Measurements from ENCODE around the gene PHF21B. TPM values are rescaled to one million over a fixed set of nuclear protein-coding genes. Genes with fewer than 3 reads are reported as not detected.

Gene PHF21B
- total RNA-seq, 1 donor from 2014 or later, result 6.7 TPM

- H3K9me3 Mint-ChIP-seq, result peaks cover 7% of the 10 kb centered on the region
- peaks cover 7% of the 10 kb centered on the region for H3K27me3 Mint-ChIP-seq (ENCODE audit: insufficient read depth, low read depth)
These were observed 23.3 kb upstream of the PHF21B start for GRCh38 chr22:45033136-45033535.

GRCh38 chr22:45031629-45032403, 22.0 kb upstream of the PHF21B start:
- H3K9me3 ChIP-seq (ENCODE audit: low read depth), result no peaks in the 10 kb centered on the region
- H3K27me3 ChIP-seq, result no peaks in the 10 kb centered on the region
- Mint-ChIP-seq H3K36me3 (no peaks in the 10 kb centered on the region), H3K9me3 (no peaks in the 10 kb centered on the region), H3K4me3 (no peak overlapping the region), H3K27ac (no peak overlapping the region), H3K27me3 (ENCODE audit: insufficient read depth, low read depth) (peaks cover 7% of the 10 kb centered on the region), H3K4me1 (peaks cover 3% of the 10 kb centered on the region)
- TF ChIP-seq EZH2phosphoT487 (IDR thresholded peaks at IDR 0.05) (no peak), EZH2 (IDR thresholded peaks at IDR 0.05) (no peak), CTCF (IDR thresholded peaks at IDR 0.05) (no peak)
- no peaks in the 10 kb centered on the region for H3K79me2 ChIP-seq (ENCODE audit: low read depth)
- DNase-seq (ENCODE audit: low spot score), result no peak
- H2AFZ ChIP-seq (replicated peaks), result no peak overlapping the region
- no peaks in the 10 kb centered on the region for H3F3A ChIP-seq (ENCODE audit: low read depth)
- H3K4me3 ChIP-seq, result no peak overlapping the region
- H4K20me1 ChIP-seq (ENCODE audit: low read depth), result no peaks in the 10 kb centered on the region
- H3K9ac ChIP-seq, result no peak overlapping the region
- no peaks in the 10 kb centered on the region for H3K4me1 ChIP-seq
- no peak overlapping the region for H3K27ac ChIP-seq
- H3K36me3 ChIP-seq, result no peaks in the 10 kb centered on the region
- H3K4me2 ChIP-seq, result no peak overlapping the region

More at GRCh38 chr22:45033136-45033535, 23.3 kb upstream of the PHF21B start:
- Histone ChIP-seq H3K4me2 (no peak overlapping the region), H3K36me3 (no peaks in the 10 kb centered on the region), H4K20me1 (ENCODE audit: low read depth) (no peaks in the 10 kb centered on the region), H3K9me3 (ENCODE audit: low read depth) (no peaks in the 10 kb centered on the region), H2AFZ (replicated peaks) (no peak overlapping the region), H3K27ac (no peak overlapping the region), H3K27me3 (no peaks in the 10 kb centered on the region), H3K9ac (no peak overlapping the region), H3K4me1 (no peaks in the 10 kb centered on the region), H3K79me2 (ENCODE audit: low read depth) (no peaks in the 10 kb centered on the region), H3F3A (ENCODE audit: low read depth) (no peaks in the 10 kb centered on the region), H3K4me3 (no peak overlapping the region)
- DNase-seq (ENCODE audit: low spot score), result no peak
- Mint-ChIP-seq H3K4me1 (peaks cover 3% of the 10 kb centered on the region), H3K27ac (no peak overlapping the region), H3K4me3 (no peak overlapping the region), H3K36me3 (no peaks in the 10 kb centered on the region)
- no peak for TF ChIP-seq EZH2phosphoT487 (IDR thresholded peaks at IDR 0.05)
- TF ChIP-seq EZH2 (IDR thresholded peaks at IDR 0.05), result no peak
- TF ChIP-seq CTCF (IDR thresholded peaks at IDR 0.05), result no peak

- Histone ChIP-seq H3F3A (ENCODE audit: low read depth) (no peaks in the 10 kb centered on the region), H3K9ac (no peak overlapping the region), H3K9me3 (ENCODE audit: low read depth) (no peaks in the 10 kb centered on the region), H3K79me2 (ENCODE audit: low read depth) (no peaks in the 10 kb centered on the region), H3K27me3 (no peaks in the 10 kb centered on the region), H3K36me3 (no peaks in the 10 kb centered on the region), H2AFZ (replicated peaks) (no peak overlapping the region), H3K4me3 (no peak overlapping the region), H3K4me2 (no peak overlapping the region), H3K27ac (no peak overlapping the region), H3K4me1 (no peaks in the 10 kb centered on the region), H4K20me1 (ENCODE audit: low read depth) (no peaks in the 10 kb centered on the region)
- no peak for TF ChIP-seq EZH2phosphoT487 (IDR thresholded peaks at IDR 0.05)
- no peak for TF ChIP-seq CTCF (IDR thresholded peaks at IDR 0.05)
- TF ChIP-seq EZH2 (IDR thresholded peaks at IDR 0.05), result no peak
- no peak for DNase-seq (ENCODE audit: low spot score)
- Mint-ChIP-seq H3K36me3 (no peaks in the 10 kb centered on the region), H3K27me3 (ENCODE audit: insufficient read depth, low read depth) (peaks cover 7% of the 10 kb centered on the region), H3K4me3 (no peak overlapping the region), H3K4me1 (no peaks in the 10 kb centered on the region), H3K27ac (no peak overlapping the region), H3K9me3 (no peaks in the 10 kb centered on the region)
These were observed 19.7 kb upstream of the PHF21B start for GRCh38 chr22:45029501-45029900.

Measured in neural progenitor cell (in vitro differentiated cells).